ENCODE data around the gene WDFY2. TPM values are rescaled to one million over a fixed set of nuclear protein-coding genes. Genes with fewer than 3 reads are reported as not detected.

WDFY2 gene
- total and polyA plus RNA-seq, 2 experiments from 2014 or later = 11.4 to 24.0 TPM

DNA sequence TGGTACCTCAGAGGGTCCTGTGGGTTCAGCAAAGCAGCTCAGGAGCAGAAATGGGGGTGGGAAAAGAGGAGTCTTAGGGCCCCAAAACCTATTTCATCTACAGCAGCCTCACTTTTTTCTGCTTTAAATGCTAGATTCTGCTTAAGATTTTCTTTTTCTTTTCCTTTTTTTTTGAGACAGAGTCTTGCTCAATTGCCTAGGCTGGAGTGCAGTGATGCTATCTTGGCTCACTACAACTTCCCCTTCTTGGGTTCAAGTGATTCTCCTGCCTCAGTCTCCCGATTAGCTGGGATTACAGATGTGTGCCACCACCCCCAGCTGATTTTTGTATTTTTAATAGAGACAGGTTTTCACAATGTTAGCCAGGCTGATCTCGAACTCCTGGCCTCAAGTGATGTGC, 30.7 kb upstream of the WDFY2 start:
- Mint-ChIP-seq H3K4me3 (no peak overlapping the region), H3K27ac (no peak overlapping the region), H3K36me3 (ENCODE audit: low read depth) (no peaks in the 10 kb centered on the region), H3K9me3 (no peaks in the 10 kb centered on the region), H3K4me1 (peaks cover 12% of the 10 kb centered on the region), H3K27me3 (ENCODE audit: insufficient read depth, low read depth, poor library complexity) (peaks cover 3% of the 10 kb centered on the region)
- no peak for DNase-seq (ENCODE audit: low spot score)
- ATAC-seq = no peak
- Histone ChIP-seq H3K4me3 (no peak overlapping the region), H3K27ac (ENCODE audit: low read depth) (no peak overlapping the region), H3K79me2 (replicated peaks; ENCODE audit: insufficient read depth) (no peaks in the 10 kb centered on the region), H3K9me2 (ENCODE audit: insufficient read depth) (peaks cover 4% of the 10 kb centered on the region; the same call in 1 of the 2 replicates), H4K20me1 (replicated peaks; ENCODE audit: insufficient read depth) (no peaks in the 10 kb centered on the region), H3K4me1 (ENCODE audit: insufficient read depth) (no peaks in the 10 kb centered on the region), H3K4me2 (no peak overlapping the region), H2AFZ (no peak overlapping the region), H3F3A (replicated peaks; ENCODE audit: low read depth) (no peaks in the 10 kb centered on the region), H3K27me3 (ENCODE audit: insufficient read depth) (no peaks in the 10 kb centered on the region), H3K36me3 (ENCODE audit: insufficient read depth) (no peaks in the 10 kb centered on the region)
- TF ChIP-seq NANOG (IDR thresholded peaks at IDR 0.05; ENCODE audit: borderline replicate concordance) = no peak
- TF ChIP-seq ZNF331 (CRISPR knock-in tag; IDR thresholded peaks at IDR 0.05; ENCODE audit: low read depth) = no peak
- TF ChIP-seq, protein P1, sequence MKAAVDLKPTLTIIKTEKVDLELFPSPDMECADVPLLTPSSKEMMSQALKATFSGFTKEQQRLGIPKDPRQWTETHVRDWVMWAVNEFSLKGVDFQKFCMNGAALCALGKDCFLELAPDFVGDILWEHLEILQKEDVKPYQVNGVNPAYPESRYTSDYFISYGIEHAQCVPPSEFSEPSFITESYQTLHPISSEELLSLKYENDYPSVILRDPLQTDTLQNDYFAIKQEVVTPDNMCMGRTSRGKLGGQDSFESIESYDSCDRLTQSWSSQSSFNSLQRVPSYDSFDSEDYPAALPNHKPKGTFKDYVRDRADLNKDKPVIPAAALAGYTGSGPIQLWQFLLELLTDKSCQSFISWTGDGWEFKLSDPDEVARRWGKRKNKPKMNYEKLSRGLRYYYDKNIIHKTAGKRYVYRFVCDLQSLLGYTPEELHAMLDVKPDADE (IDR thresholded peaks at IDR 0.05) = no peak
- TF ChIP-seq, protein P2, sequence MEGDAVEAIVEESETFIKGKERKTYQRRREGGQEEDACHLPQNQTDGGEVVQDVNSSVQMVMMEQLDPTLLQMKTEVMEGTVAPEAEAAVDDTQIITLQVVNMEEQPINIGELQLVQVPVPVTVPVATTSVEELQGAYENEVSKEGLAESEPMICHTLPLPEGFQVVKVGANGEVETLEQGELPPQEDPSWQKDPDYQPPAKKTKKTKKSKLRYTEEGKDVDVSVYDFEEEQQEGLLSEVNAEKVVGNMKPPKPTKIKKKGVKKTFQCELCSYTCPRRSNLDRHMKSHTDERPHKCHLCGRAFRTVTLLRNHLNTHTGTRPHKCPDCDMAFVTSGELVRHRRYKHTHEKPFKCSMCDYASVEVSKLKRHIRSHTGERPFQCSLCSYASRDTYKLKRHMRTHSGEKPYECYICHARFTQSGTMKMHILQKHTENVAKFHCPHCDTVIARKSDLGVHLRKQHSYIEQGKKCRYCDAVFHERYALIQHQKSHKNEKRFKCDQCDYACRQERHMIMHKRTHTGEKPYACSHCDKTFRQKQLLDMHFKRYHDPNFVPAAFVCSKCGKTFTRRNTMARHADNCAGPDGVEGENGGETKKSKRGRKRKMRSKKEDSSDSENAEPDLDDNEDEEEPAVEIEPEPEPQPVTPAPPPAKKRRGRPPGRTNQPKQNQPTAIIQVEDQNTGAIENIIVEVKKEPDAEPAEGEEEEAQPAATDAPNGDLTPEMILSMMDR (conservative IDR thresholded peaks at IDR 0.05; ENCODE audit: low read depth in 2 of 2) = no peak
- no peak for TF ChIP-seq JUNB (IDR thresholded peaks at IDR 0.05; ENCODE audit: unreplicated experiment)
- no peak for TF ChIP-seq CREB1 (CRISPR knock-in tag; IDR thresholded peaks at IDR 0.05; ENCODE audit: low read depth)
- no peak for TF ChIP-seq EZH2 (IDR thresholded peaks at IDR 0.05; ENCODE audit: low read depth, unreplicated experiment)
- no peak for TF ChIP-seq POLR2AphosphoS5 (IDR thresholded peaks at IDR 0.05; ENCODE audit: low read depth)
- no peak for TF ChIP-seq ZNF114 (CRISPR knock-in tag; IDR thresholded peaks at IDR 0.05)
- TF ChIP-seq EZH2phosphoT487 (IDR thresholded peaks at IDR 0.05; ENCODE audit: unreplicated experiment) = no peak
- no peak for TF ChIP-seq STAT1 (IDR thresholded peaks at IDR 0.05; ENCODE audit: unreplicated experiment)
- TF ChIP-seq, protein P3, sequence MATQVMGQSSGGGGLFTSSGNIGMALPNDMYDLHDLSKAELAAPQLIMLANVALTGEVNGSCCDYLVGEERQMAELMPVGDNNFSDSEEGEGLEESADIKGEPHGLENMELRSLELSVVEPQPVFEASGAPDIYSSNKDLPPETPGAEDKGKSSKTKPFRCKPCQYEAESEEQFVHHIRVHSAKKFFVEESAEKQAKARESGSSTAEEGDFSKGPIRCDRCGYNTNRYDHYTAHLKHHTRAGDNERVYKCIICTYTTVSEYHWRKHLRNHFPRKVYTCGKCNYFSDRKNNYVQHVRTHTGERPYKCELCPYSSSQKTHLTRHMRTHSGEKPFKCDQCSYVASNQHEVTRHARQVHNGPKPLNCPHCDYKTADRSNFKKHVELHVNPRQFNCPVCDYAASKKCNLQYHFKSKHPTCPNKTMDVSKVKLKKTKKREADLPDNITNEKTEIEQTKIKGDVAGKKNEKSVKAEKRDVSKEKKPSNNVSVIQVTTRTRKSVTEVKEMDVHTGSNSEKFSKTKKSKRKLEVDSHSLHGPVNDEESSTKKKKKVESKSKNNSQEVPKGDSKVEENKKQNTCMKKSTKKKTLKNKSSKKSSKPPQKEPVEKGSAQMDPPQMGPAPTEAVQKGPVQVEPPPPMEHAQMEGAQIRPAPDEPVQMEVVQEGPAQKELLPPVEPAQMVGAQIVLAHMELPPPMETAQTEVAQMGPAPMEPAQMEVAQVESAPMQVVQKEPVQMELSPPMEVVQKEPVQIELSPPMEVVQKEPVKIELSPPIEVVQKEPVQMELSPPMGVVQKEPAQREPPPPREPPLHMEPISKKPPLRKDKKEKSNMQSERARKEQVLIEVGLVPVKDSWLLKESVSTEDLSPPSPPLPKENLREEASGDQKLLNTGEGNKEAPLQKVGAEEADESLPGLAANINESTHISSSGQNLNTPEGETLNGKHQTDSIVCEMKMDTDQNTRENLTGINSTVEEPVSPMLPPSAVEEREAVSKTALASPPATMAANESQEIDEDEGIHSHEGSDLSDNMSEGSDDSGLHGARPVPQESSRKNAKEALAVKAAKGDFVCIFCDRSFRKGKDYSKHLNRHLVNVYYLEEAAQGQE (IDR thresholded peaks at IDR 0.05; ENCODE audit: unreplicated experiment) = no peak
- TF ChIP-seq, protein P4, sequence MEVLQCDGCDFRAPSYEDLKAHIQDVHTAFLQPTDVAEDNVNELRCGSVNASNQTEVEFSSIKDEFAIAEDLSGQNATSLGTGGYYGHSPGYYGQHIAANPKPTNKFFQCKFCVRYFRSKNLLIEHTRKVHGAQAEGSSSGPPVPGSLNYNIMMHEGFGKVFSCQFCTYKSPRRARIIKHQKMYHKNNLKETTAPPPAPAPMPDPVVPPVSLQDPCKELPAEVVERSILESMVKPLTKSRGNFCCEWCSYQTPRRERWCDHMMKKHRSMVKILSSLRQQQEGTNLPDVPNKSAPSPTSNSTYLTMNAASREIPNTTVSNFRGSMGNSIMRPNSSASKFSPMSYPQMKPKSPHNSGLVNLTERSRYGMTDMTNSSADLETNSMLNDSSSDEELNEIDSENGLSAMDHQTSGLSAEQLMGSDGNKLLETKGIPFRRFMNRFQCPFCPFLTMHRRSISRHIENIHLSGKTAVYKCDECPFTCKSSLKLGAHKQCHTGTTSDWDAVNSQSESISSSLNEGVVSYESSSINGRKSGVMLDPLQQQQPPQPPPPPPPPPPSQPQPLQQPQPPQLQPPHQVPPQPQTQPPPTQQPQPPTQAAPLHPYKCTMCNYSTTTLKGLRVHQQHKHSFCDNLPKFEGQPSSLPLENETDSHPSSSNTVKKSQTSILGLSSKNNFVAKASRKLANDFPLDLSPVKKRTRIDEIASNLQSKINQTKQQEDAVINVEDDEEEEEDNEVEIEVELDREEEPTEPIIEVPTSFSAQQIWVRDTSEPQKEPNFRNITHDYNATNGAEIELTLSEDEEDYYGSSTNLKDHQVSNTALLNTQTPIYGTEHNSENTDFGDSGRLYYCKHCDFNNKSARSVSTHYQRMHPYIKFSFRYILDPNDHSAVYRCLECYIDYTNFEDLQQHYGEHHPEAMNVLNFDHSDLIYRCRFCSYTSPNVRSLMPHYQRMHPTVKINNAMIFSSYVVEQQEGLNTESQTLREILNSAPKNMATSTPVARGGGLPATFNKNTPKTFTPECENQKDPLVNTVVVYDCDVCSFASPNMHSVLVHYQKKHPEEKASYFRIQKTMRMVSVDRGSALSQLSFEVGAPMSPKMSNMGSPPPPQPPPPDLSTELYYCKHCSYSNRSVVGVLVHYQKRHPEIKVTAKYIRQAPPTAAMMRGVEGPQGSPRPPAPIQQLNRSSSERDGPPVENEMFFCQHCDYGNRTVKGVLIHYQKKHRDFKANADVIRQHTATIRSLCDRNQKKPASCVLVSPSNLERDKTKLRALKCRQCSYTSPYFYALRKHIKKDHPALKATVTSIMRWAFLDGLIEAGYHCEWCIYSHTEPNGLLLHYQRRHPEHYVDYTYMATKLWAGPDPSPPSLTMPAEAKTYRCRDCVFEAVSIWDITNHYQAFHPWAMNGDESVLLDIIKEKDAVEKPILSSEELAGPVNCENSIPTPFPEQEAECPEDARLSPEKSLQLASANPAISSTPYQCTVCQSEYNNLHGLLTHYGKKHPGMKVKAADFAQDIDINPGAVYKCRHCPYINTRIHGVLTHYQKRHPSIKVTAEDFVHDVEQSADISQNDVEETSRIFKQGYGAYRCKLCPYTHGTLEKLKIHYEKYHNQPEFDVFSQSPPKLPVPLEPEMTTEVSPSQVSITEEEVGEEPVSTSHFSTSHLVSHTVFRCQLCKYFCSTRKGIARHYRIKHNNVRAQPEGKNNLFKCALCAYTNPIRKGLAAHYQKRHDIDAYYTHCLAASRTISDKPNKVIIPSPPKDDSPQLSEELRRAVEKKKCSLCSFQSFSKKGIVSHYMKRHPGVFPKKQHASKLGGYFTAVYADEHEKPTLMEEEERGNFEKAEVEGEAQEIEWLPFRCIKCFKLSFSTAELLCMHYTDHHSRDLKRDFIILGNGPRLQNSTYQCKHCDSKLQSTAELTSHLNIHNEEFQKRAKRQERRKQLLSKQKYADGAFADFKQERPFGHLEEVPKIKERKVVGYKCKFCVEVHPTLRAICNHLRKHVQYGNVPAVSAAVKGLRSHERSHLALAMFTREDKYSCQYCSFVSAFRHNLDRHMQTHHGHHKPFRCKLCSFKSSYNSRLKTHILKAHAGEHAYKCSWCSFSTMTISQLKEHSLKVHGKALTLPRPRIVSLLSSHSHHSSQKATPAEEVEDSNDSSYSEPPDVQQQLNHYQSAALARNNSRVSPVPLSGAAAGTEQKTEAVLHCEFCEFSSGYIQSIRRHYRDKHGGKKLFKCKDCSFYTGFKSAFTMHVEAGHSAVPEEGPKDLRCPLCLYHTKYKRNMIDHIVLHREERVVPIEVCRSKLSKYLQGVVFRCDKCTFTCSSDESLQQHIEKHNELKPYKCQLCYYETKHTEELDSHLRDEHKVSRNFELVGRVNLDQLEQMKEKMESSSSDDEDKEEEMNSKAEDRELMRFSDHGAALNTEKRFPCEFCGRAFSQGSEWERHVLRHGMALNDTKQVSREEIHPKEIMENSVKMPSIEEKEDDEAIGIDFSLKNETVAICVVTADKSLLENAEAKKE (CRISPR knock-in tag; IDR thresholded peaks at IDR 0.05) = no peak
